ENCODE measurements around the gene DDX6.
"Not testable (repeated sequence)": the region's sequence is repeated elsewhere in the genome, so short reads cannot be mapped to it uniquely, and the experiment has no call there.

The DDX6 gene

DNA sequence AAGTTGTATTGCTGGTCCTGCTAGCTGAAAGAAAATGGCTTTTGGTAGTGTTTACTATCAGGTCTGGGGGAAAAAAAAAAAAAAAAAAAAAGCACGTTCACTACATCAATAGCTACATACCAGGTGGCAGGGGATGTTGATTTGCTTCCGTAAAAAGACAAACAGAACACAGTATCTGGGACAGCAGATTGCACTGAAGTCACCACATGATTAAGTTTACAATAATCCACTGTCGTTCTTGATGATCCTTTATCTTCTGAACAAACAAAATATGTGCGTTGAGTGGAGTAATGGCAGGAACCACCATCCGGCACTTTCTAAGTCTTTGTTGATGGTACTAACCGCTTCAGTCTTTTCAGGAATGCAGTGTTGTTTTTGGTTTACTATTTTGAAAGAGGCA, 48.7 kb downstream of the DDX6 start:
- no peak for DNase-seq (ENCODE audit: low spot score)

DNA sequence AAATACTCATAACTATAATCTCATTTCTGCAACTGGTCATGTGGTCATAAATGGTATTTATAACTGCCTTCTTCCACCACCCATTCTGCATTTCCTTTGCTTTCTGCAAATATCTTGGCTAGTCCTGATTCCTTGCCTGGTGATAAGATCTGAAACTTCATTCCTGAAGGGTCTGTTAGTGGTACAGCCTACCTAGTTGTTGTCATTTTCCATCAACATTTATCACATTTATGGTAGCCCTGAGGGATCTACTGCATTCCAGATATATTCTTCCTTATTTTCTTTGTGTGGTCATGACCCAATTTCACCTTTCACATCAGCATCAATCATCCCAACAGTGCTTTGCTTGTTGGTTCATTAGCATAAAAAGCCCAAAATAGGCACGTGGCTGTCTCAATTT, 50.1 kb downstream of the DDX6 start:
- no peak for DNase-seq (ENCODE audit: low spot score)

DNA sequence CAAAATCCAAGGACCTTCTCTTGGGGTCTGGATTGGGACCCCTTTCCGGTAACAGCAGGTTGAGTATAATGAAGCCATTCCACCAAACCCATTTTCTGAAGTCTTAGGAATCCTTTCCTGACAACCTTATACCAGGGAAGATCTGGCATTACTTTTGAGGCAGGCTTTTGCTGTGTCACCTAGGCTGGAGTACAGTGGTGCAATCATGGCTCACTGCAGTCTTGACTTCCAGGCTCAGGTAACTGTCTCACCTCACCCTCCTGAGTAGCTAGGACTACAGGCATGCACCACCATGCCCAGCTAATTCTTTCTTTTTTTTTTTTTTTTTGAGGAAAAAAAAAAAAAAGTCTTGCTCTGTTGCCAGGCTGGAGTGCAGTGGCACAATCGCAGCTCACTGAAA, 55.8 kb downstream of the DDX6 start:
- DNase-seq (ENCODE audit: low spot score) = no peak

DNA sequence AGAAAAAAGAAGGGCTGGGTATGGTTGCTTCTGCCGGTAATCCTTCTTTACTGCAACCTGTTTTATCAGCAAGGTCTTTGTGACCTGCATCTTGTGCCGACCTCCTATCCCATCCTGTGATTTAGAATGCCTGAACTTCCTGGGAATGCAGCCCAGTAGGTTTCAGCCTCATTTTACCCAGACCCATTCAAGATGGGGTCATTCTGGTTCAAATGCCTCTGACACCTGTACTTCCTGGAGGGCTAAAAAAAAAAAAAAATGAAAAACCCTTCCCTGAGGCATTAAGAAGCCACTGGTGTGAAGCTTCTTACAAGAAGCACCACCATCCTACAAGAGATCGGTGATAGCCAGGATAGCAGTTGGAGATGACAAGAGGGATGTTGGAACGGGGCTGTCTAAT, 56.9 kb downstream of the DDX6 start:
- no peak for DNase-seq (ENCODE audit: low spot score)

GRCh38 chr11:118729753-118730152, 61.2 kb downstream of the DDX6 start:
- DNase-seq (ENCODE audit: low spot score) = not testable (repeated sequence)

GRCh38 chr11:118728112-118728511, 62.9 kb downstream of the DDX6 start:
- not testable (repeated sequence) for DNase-seq (ENCODE audit: low spot score)

- not testable (repeated sequence) for DNase-seq (ENCODE audit: low spot score)
These were observed 63.3 kb downstream of the DDX6 start for GRCh38 chr11:118727721-118728066.

DNA sequence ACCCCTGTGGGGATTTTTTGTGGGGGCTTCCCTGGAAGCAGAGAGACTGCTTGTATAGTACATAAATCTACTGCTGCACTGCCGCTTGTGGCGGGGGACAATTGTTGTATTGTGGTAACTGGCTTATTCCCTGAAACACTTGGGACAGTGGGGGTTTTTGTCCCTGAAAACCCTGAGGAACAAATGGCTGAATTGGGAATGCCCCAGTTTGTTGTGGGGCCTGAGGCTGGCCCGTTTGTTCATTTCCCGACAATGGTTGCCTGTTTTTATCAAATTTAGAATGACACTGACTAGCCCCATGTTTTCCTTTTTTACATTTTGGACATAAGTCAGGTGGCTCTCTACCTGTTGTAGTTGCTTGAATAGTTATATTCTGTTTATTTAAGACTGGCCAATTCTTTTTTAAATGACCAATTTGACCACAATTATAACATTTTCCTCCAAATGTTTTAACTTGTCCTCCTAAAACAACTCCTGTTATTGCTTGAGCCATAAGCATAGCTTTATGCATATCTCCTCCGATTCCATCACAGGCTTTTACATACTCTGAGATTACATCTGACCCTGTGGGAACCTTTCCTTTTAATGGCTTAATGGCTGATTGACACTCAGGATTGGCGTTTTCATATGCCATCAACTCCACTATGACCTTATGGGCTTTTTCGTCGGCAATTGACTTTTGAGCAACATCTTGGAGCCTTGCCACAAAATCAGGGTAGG, 63.8 kb downstream of the DDX6 start:
- DNase-seq (ENCODE audit: low spot score) = not testable (repeated sequence)

GRCh38 chr11:118721478-118722015, 69.4 kb downstream of the DDX6 start:
- DNase-seq (ENCODE audit: low spot score) = not testable (repeated sequence)

DNA sequence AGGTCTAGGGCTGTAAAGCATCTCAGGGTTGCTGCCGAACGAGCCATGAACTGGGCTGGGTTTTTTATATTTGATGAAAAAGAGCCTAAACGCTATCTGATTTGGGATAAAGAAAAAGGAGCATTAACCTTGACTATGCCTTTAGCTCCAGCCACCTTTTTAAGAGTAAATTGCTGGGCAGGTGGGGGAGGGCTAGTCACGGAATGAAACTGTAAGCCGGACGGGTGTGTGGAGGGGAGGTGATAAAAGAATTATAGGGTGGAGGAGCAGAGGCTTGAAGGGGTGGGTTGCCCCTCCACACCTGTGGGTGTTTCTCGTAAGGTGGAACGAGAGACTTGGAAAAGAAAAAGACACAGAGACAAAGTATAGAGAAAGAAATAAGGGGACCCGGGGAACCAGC, 70.2 kb downstream of the DDX6 start:
- not testable (repeated sequence) for DNase-seq (ENCODE audit: low spot score)

- DNase-seq (ENCODE audit: low spot score) = not testable (repeated sequence)
These were observed 70.9 kb downstream of the DDX6 start for GRCh38 chr11:118720078-118720477.

DNA sequence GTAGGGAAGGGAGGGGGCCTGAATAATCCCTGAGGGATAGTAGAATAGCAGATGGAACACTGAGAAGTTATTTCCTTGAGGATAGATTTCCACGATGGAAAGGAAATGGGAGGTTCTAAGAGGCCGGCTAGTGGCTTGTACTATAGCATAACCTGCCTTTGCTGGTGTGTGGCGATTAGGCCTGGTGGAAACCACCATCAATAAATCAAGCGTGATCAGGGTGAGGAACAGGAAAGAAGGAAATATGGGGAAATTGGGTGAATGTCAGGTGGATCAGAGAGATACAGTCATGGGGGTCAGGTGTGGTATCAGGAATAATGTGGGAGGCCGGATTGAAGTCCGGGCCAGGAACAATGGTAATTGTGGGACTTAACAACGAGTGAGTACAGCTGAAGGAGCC, 72.4 kb downstream of the DDX6 start:
- not testable (repeated sequence) for DNase-seq (ENCODE audit: low spot score)

GRCh38 chr11:118717733-118718132, 73.2 kb downstream of the DDX6 start:
- not testable (repeated sequence) for DNase-seq (ENCODE audit: low spot score)

GRCh38 chr11:118717221-118717620, 73.7 kb downstream of the DDX6 start:
- DNase-seq (ENCODE audit: low spot score) = not testable (repeated sequence)

DNA sequence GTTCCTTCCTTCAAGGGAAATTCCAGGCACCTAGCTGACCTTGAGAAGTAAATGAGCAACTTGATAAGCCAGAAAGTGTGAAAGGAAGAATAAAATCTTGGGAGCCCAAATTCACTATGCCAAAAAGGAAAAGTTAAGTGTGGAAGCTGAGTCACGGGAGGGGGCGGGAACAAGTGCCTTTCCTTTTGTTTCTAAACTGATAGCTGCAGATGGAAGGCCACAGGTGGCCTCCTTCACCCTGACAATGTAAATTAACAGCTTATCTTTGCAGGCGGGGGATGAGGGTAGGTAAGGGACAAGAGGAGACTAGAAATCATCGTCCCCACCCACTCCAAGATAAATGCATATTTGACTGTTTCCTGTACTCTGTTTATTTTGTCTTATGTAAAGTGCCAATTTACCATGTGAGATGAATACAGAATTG, 75.1 kb downstream of the DDX6 start:
- DNase-seq (ENCODE audit: low spot score) = no peak

- no peak for DNase-seq (ENCODE audit: low spot score)
These were observed 75.6 kb downstream of the DDX6 start for GRCh38 chr11:118715245-118715831.

GRCh38 chr11:118714816-118715215, 76.1 kb downstream of the DDX6 start:
- no peak for DNase-seq (ENCODE audit: low spot score)

DNA sequence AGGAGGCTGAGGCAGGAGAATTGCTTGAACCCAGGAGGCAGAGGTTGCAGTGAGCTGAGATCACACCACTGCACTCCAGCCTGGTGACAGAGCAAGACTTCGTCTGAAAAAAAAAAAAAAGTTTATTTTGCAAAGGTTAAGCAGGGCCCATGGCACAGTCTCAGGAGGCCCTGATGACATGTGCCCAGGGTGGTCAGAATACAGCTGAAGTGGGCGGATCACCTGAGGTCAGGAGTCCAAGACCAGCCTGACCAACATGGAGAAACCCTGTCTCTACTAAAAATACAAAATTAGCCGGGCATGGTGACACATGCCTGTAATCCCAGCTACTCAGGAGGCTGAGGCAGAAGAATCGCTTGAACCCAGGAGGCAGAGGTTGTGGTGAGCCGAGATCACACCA, 76.5 kb downstream of the DDX6 start:
- not testable (repeated sequence) for DNase-seq (ENCODE audit: low spot score)

DNA sequence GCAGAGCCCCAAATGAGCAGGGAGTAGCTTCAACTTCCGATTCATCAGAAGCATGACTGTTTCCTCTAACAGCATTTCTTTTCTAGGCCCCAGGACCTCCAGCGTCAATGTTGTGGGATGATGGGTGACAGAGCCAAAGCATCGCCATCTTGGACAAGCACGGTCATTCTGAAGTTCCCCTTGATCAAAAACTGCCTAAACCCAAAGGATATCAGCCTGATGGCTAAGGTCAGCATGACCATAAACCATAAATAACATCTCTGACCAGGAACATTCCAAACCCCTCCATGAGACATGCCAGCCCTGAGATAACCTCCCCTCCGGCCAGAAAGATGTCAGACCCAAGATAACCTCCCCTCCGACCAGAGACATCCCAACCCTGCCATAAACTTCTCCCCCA, 82.7 kb downstream of the DDX6 start:
- DNase-seq (ENCODE audit: low spot score) = no peak

DNA sequence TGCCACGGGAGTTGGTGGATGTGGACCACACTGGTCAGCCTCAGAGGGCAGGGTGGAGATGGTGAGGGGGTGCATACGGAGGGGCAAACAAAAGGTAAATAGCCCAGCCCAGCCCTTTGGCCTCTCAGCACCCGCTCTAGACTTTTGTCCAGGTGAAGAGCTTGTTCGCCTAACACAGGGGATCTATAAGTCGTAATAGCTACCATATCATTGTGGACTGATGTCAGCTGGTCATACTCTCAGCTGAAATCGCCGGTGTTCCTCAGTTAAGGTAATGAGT, 84.5 kb downstream of the DDX6 start:
- DNase-seq (ENCODE audit: low spot score) = no peak

DNA sequence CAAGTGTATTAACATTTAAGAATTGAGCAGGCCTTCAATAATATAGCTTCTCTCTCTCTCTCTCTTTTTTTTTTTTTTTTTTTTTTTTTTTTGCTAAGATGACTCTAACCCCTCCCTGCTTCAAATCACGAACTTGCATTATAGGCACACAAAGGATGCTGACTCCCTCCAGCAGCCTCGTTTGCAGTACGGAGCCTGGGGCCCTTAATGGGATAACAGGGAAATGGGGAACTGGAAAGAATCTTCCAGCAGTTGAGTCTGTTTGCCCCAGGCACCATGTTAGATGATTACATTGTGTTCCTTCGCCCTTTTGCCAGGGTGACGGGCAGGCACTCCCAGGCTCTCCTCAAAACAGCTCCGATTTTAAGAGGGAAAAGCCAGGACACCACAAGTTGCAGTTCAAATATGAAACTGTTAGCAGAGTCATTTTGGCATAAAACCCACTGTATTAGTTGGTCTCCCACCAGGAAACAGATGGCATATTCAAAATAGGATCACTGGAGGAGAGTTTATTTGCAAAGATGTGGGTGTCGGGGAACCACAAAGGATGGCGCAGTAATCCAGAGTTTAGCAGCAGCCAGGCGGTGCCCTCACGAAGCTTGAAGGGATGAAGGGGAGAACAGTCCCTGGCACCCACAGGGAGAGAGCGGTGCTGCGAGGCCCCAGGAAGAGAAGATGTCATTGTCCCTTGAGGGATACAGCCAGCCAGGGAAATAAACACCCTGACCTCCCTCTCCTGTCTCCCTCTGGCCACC, 85.0 kb downstream of the DDX6 start:
- DNase-seq (ENCODE audit: low spot score) = no peak

- DNase-seq (ENCODE audit: low spot score) = peak; percentile 94
These were observed 85.7 kb downstream of the DDX6 start for GRCh38 chr11:118705111-118705741.

Measured in SW480 (cell line).